Measurements from ENCODE around the gene ITGA11.

DNA sequence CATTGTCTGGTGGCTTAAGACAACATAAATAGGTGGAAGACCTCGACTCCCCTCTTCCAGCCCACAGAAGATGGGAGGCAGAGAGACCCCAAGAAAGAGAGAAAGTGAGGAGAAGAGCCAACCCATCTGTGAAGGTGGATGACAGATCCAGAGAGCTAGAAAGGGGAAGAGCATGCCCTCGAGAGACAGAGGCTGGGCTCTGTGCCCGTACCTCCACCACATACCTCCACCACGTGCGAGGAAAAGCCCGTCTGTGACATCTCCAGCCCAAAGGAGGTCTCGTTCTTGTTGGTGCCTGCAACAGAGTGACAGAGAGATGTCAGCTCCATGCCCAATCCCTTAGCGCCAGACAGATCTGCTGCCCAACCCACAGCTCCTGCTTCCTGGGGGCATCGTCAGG is 83.4 kb downstream of the ITGA11 start:
- TF ChIP-seq YY1 (IDR thresholded peaks at IDR 0.05; ENCODE audit: insufficient read depth, insufficient read length) (no peak), ZNF274 (IDR thresholded peaks at IDR 0.05; ENCODE audit: low read depth, low read length) (no peak), SUZ12 (IDR thresholded peaks at IDR 0.05; ENCODE audit: extremely low read depth, insufficient read depth, insufficient read length) (no peak)
